HTERT RPE-1 (cell line): Measurements from ENCODE around the gene TAC3.
"Not testable (repeated sequence)": the region's sequence is repeated elsewhere in the genome, so short reads cannot be mapped to it uniquely, and the experiment has no call there.

Experiments
- in situ Hi-C: fragments of 300-500 bp; cut with MboI; formaldehyde crosslinking; loops from 4 replicates; pipeline ENCODE4 v1.14.3; 2020; ENCODE audit warnings: low sequenced_read_pairs

TAC3 gene

DNA sequence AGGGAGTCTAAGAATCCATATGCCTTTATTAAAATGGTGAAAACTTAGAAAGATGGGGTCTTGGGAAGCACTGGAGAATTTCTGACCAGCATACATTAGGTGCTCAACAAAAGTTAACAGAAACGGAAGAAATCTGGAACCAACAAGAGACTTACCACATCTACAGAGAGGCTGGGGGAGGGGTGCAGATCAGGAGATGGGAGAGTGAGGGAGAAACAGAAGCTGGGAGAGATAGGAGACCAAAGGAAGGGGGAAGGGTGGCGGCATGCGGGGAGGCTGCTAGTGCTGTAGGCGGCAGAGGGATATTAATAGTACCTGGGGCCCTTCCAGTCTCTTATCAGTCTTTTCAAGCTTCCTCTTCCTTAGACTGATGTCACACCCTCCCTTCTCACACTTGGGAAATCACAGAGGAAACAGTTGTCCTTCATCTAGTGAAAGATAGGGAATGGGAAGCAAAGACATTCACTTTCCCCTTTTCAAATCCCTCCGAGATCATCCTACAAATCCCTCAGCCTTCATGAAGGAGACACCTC, 28.1 kb downstream of the TAC3 start:
- in situ Hi-C loops: loop anchor here (25.0 kb wide), 1 partner anchor 226 kb away; the partner anchor contains the start of genes HSD17B6 and PRIM1

DNA sequence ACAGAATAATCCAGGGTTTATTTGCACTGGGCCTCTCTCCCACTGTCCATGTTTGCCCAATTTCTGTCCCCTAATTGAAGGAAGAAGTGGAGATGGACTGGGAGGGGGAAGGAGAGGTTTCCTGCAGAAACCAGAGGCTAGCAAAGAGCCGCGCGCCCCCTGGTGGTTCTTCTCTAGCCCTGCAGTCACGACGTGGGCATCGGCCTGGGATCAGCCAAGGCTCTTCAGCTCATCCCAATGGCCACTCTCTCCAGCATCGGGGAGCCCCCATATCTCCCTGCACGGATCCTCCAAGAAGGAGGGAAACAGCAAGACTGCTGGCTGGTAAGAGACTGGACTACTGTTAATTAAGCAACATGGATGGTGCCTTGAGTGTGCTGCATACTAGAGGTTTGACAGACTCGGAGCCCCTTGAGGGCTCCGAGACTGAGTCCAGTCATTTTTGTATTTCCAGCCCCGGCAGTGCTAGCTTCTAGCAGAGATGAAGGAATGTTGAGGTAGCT, 28.7 kb downstream of the TAC3 start:
- in situ Hi-C loops: loop anchor here (25.0 kb wide), 1 partner anchor 225 kb away; the partner anchor contains the start of genes HSD17B6 and PRIM1

DNA sequence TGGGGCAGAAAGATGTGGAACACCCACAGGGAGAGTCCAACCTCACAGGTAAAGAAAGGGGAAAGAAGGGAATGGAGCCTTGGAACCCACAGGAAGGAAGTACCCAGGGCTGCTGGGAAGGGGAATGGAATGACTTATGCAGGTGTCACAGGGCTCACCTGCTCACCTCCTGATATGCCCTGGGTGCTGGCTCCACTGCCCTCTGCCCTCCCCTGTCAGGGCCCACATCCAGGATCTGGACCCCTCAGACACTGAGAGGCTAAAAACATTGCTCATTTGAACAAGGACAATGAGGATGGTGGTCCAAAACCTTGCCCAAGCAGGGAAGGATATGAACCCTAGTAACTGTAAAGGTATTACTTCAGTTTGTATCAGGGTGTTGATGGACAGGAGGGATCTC, 29.3 kb downstream of the TAC3 start:
- in situ Hi-C loops: loop anchor here (25.0 kb wide), 1 partner anchor 225 kb away; the partner anchor contains the start of genes HSD17B6 and PRIM1

DNA sequence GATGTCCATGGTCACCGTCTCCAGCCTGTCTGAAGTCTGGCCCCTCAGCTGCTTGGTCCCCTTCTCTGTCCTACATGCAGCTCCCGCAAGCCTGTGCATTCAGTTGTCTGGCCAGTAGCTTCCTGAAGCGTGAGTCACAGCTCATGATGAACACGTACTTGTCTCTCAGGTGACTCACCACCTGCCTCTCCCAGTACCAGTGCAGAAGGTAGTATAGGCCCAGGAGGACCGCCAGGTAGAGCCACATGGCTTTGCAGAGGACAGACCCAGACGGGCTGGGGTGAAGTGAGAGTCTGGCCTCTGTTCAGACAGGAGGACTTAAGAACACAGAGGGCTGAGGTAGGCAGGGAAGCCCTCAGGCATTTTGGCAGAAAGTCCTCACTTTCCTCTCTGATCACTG, 30.6 kb downstream of the TAC3 start:
- in situ Hi-C loops: loop anchor here (25.0 kb wide), 1 partner anchor 223 kb away; the partner anchor contains the start of genes HSD17B6 and PRIM1

DNA sequence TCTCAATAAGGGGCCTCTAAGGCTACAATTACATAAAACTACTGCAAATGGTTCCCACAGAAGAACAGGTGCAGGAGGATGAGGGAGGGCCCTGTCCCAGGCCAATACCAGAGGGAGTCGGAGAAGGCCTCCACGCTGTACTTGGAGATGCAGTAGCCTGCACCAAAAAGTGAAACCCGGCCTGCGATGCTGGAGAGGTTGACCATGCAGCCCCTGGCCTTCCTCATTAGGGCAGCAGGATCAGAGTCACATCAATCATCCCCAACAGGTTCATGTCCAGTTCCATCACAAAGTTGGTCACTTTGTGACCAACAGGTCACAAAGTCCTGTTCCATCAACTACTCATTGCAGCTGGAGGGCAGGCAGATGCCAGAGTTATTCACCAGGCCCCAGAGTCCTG, 32.9 kb downstream of the TAC3 start:
- in situ Hi-C loops: loop anchor here (25.0 kb wide), 1 partner anchor 221 kb away; the partner anchor contains the start of genes HSD17B6 and PRIM1

DNA sequence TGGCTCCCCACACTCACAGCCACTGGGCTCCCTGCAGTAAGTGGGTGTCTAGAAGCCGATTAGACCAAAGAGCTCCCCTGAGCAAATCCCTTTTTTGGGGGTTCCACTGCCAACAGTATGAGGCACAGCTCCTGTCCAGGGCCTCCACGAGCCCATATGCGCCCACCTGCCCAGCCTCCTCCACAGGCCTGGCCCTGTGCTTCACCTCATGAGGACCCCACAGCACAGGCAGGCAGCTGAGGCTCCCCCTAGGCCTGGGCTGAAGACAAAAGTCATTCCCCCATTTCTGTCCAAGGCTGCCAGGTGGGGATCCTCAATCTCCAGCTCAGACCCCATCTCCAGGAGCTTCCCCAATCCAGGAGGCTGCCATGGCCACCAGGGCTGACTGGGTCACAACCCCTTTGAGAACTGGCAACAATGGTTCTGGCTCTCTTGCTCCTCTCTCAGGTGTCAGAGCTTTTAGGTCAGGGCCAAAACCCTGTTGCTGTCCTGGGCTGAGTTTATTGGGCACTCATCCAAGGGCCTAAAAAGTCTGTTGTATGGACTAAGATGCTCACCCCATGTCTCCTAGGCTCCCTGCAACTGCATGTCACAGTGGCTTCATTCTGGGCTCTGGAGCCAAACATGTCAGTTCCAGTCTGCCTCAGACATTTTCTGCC, 33.6 kb downstream of the TAC3 start:
- in situ Hi-C loops: loop anchor here (25.0 kb wide), 1 partner anchor 220 kb away; the partner anchor contains the start of genes HSD17B6 and PRIM1

DNA sequence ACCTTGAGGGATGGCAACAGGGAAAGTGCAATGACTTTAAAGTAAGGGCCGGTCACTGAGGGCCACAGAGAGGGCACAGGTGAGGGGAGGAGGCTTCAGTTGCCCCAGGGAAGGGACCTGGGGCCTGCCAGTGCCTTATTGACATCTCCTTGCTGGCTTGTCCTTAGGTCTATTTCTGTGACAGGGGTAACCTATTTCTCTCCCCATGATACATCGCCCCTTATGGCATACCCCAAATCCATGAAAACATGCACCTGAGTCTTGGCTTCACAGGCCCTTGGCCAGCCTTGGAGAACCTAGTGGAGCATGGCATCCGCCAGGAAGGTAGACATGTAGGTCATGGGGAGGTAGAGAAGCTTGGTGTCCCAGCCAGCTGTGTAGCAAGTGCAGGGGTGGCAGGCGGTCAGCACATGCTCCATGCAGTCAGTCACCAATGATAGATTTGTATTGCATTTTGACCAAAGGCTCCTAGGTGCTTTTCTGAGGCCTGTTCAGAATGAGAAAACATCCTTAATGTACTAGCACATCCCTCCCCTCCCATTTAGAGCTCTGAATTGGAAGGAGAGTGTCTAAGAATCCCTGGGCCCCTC, 35.3 kb downstream of the TAC3 start:
- in situ Hi-C loops: loop anchor here (25.0 kb wide), 1 partner anchor 219 kb away; the partner anchor contains the start of genes HSD17B6 and PRIM1

DNA sequence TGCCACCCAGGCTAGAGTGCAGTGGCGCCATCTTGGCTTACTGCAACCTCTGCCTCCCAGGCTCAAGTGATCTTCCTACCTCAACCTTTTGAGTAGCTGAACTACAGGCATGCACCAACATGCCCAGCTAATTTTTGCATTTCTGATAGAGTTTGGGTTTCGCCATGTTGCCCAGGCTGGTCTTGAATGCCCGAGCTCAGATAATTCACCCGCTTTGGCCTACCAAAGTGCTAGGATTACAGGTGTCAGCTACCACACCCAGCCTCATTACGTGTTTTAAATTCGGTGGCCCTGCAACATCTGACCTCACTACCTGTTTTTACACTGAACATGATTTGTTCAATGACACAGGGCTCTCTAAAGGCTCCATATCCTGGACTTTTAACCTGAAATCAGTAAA, 36.1 kb downstream of the TAC3 start:
- in situ Hi-C loops: loop anchor here (25.0 kb wide), 1 partner anchor 218 kb away; the partner anchor contains the start of genes HSD17B6 and PRIM1

DNA sequence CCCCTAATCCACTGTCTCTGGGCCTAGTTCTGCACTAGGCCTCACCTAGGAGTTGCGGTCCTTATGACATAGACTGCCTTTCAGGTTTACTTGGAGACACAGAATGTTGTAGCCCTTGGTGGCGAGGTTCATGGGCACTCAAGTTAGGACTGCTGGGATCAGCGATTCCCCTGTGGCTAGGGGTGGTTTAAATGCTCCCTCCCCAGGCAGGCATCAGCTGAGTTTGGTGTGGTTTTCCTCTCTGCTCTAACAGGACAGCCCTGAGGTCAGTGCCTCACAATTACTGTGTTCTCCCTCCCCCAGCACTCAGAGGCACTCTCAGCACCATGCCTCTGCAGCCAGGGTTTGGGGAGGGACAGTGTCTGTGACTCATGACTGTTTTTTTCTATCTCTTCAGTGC, 36.7 kb downstream of the TAC3 start:
- in situ Hi-C loops: loop anchor here (25.0 kb wide), 1 partner anchor 217 kb away; the partner anchor contains the start of genes HSD17B6 and PRIM1

DNA sequence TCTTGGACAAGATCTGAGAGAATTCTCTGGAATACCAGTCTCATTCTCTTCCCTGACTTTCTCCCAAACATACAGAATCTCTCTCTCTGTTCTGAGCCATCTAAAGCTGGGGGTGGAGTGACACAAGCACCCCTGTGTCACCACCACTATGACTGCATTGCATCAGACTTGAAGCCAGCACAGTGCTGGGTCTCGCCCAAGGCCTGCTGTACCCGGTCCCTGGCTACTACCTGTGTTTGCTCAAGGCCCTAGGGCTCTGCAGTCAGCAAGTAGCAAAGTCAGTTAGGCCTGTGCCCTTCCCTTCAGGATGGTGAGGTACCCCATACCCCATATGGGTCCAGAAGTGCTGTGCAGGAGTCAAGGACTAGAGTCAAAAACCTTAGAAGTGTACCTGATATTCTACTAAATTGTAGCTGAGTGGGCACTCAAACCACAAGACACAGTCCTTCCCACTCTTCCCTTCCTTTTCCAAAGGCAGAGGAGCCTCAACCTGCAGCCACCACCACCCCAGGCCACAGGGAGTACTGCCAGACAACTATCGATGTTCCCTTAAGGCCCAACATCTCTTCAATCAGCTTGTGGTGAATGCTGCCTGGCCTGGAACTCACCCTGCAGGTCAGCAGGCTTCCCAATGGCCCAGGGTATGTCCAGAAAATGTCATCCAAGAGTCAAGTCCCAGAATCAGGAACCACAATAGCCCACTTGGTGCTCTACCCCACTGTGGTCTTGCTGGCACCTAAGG, 37.8 kb downstream of the TAC3 start:
- in situ Hi-C loops: loop anchor here (25.0 kb wide), 1 partner anchor 216 kb away; the partner anchor contains the start of genes HSD17B6 and PRIM1

DNA sequence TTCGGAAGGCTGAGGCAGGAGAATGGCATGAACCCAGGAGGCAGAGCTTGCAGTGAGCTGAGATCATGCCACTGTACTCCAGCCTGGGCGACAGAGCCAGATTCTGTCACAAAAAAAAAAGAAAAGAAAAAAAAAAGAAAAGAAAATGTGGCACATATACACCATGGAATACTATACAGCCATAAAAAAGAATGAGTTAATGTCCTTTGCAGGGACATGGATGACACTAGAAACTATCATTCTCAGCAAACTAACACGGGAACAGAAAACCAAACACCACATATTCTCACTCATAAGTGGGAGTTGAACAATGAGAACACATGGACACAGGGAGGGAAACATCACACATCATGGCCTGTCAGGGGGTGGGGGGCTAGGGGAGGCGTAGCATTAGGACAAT, 39.0 kb downstream of the TAC3 start:
- in situ Hi-C loops: loop anchor here (25.0 kb wide), 1 partner anchor 215 kb away; the partner anchor contains the start of genes HSD17B6 and PRIM1

DNA sequence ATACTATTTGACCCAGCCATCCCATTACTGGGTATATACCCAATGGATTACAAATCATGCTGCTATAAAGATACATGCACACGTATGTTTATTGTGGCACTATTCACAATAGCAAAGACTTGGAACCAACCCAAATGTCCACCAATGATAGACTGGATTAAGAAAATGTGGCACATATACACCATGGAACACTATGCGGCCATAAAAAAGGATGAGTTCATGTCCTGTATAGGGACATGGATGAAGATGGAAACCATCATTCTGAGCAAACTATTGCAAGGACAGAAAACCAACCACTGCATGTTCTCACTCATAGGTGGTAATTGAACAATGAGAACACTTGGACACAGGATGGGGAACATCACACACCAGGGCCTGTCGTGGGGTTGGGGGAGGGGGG, 42.1 kb downstream of the TAC3 start:
- in situ Hi-C loops: not testable (repeated sequence)

DNA sequence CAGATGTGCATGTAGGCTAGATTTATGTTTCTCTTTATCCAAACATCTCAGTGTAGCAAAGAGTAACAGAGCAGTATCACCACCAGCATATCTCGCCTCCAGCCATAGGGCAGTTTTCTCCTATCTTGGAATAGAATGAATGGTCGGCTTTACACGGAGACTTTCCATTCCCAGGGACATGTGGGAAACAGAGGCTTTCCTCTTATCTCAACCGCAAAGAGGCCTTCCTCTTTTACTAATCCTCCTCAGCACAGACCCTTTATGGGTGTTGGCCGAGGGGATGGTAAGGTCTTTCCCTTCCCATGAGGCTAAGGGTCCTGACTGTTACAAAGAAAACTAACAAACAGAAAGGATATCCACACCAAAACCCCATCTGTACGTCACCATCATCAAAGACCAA, 47.4 kb downstream of the TAC3 start:
- in situ Hi-C loops: not testable (repeated sequence)

DNA sequence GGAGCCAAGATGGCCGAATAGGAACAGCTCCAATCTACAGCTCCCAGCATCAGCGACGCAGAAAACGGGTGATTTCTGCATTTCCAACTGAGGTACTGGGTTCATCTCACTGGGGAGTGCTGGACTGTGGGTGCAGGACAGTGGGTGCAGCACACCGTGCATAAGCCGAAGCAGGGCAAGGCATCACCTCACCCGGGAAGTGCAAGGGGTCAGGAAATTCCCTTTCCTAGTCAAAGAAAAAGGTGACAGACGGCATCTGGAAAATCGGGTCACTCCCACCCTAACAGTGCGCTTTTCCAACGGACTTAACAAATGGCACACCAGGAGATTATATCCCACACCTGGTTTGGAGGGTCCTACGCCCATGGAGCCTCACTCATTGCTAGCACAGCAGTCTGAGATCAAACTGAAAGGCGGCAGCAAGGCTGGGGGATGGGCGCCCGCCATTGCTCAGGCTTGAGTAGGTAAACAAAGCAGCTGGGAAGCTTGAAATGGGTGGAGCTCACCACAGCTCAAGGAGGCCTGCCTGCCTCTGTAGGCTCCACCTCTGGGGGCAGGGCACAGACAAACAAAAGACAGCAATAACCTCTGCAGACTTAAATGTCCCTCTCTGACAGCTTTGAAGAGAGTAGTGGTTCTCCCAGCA, 50.2 kb downstream of the TAC3 start:
- in situ Hi-C loops: not testable (repeated sequence)

DNA sequence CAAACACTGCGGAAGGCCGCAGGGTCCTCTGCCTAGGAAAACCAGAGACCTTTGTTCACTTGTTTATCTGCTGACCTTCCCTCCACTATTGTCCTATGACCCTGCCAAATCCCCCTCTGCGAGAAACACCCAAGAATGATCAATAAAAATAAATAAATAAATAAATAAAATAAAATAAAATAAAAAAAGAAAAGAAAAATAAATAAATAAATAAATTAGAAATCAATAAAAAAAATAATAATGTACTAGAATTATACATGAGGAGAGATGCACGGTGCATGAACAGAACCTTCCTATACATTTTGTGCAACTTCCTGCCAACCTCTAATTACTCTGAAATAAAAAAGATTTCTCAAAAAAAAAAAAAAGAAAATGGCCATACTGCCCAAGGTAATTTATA, 51.2 kb downstream of the TAC3 start:
- in situ Hi-C loops: not testable (repeated sequence)

DNA sequence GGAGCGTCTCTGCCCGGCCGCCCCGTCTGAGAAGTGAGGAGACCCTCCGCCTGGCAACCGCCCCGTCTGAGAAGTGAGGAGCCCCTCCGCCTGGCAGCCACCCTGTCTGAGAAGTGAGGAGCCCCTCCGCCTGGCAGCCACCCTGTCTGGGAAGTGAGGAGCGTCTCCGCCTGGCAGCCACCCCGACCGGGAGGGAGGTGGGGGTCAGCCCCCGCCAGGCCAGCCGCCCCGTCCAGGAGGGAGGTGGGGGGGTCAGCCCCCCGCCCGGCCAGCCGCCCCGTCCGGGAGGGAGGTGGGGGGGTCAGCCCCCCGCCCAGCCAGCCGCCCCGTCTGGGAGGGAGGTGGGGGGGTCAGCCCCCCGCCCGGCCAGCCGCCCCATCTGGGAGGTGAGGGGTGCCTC, 52.8 kb downstream of the TAC3 start:
- in situ Hi-C loops: not testable (repeated sequence)

DNA sequence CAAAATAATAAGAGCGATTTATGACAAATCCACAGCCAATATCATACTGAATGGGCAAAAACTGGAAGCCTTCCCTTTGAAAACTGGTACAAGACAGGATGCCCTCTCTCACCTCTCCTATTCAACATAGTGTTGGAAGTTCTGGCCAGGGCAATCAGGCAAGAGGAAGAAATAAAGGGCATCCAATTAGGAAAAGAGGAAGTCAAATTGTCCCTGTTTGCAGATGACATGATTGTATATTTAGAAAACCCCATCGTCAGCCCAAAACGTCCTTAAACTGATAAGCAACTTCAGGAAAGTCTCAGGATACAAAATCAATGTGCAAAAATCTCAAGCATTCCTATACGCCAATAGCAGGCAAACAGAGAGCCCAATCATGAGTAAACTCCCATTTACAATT, 54.1 kb downstream of the TAC3 start:
- in situ Hi-C loops: not testable (repeated sequence)
